ENCODE results near the gene NPB.

Gene NPB

GRCh38 chr17:81917565-81918332 lies 15.7 kb downstream of the NPB start, which contains the start of gene SIRT7:
Gene SIRT7, minus strand, starts transcription at chr17:81918176. Its CDS starts 45 bp downstream, at chr17:81918131.
- ChIA-PET POLR2A (interaction anchor here (0.6 to 2.1 kb wide), 6 partner anchors 9 to 105 kb away, joined by 3 to 22 read pairs (median 5); partner anchors contain the start of genes ALYREF, ANAPC11, CENPX and LRRC45), CTCF (interaction anchor here (0.7 to 1.3 kb wide), 12 partner anchors 9 to 184 kb away, joined by 3 to 6 read pairs (median 4); no protein-coding TSS in a partner anchor)
- H3K9me3 ChIP-seq (ENCODE audit: control insufficient read depth, insufficient read depth, low read depth, low read length) = no peaks in the 10 kb centered on the region
- H3K27ac ChIP-seq (ENCODE audit: extremely low read depth, low read depth, low read length) = peak within 1 kb of the TSS; percentile 65; the same call in 1 of the 2 replicates
- peaks cover 6 to 74% of the 10 kb centered on the region in 2 experiments; a peak in 1 of 3 replicates for H3K36me3 ChIP-seq (ENCODE audit: control insufficient read depth in 2 of 2, insufficient read depth in 1 of 2, low read length in 2 of 2)
- H3K4me3 ChIP-seq (ENCODE audit: low read depth, low read length) = peak within 1 kb of the TSS; percentile 71
- 0 out of 2 replicates have a peak, but pooled peaks cover 2% of the 10 kb centered on the region for H3K4me1 ChIP-seq (ENCODE audit: control insufficient read depth, insufficient read depth, low read length)
- TF ChIP-seq ZNF626 (tag by site-specific recombination; IDR thresholded peaks at IDR 0.05) (no peak), ZBTB44 (tag by site-specific recombination; IDR thresholded peaks at IDR 0.05) (no peak), ZNF24 (tag by site-specific recombination; IDR thresholded peaks at IDR 0.05) (no peak), KLF9 (tag by site-specific recombination; IDR thresholded peaks at IDR 0.05; ENCODE audit: low read depth) (no peak), KLF1 (tag by site-specific recombination; IDR thresholded peaks at IDR 0.05) (peak; percentile 58; the same call in 1 of the 2 replicates), YY1 (tag by site-specific recombination; IDR thresholded peaks at IDR 0.05) (peak; percentile 54; the same call in 1 of the 2 replicates), ZBTB6 (tag by site-specific recombination; IDR thresholded peaks at IDR 0.05) (peak; percentile 31; the same call in 1 of the 2 replicates), BCL11A (tag by site-specific recombination; IDR thresholded peaks at IDR 0.05; ENCODE audit: low read depth) (no peak), ZNF514 (tag by site-specific recombination; IDR thresholded peaks at IDR 0.05) (no peak), TRIM28 (IDR thresholded peaks at IDR 0.05; ENCODE audit: borderline replicate concordance, low read length) (no peak), ZNF558 (tag by site-specific recombination; IDR thresholded peaks at IDR 0.05) (no peak), ZNF670 (tag by site-specific recombination; IDR thresholded peaks at IDR 0.05; ENCODE audit: low read depth) (no peak), OSR2 (tag by site-specific recombination; IDR thresholded peaks at IDR 0.05) (no peak), ZFHX2 (tag by site-specific recombination; conservative IDR thresholded peaks at IDR 0.05) (0 out of 2 replicates have a peak, but pooled peaks have one; percentile 9), KLF8 (tag by site-specific recombination; IDR thresholded peaks at IDR 0.05) (peak; percentile 46; the same call in 1 of the 2 replicates), ZBTB20 (tag by site-specific recombination; IDR thresholded peaks at IDR 0.05) (peak; percentile 81), ZNF138 (tag by site-specific recombination; IDR thresholded peaks at IDR 0.05; ENCODE audit: borderline replicate concordance) (no peak), KLF10 (tag by site-specific recombination; IDR thresholded peaks at IDR 0.05) (0 out of 2 replicates have a peak, but pooled peaks have one; percentile 30), SP3 (tag by site-specific recombination; IDR thresholded peaks at IDR 0.05) (peak; percentile 71), IKZF3 (tag by site-specific recombination; IDR thresholded peaks at IDR 0.05) (no peak), GLIS2 (tag by site-specific recombination; IDR thresholded peaks at IDR 0.05) (0 out of 2 replicates have a peak, but pooled peaks have one; percentile 10), ZNF707 (tag by site-specific recombination; IDR thresholded peaks at IDR 0.05) (no peak), ZNF677 (tag by site-specific recombination; IDR thresholded peaks at IDR 0.05) (0 out of 2 replicates have a peak, but pooled peaks have one; percentile 6), SP2 (tag by site-specific recombination; IDR thresholded peaks at IDR 0.05) (peak; percentile 49), ZNF561 (tag by site-specific recombination; IDR thresholded peaks at IDR 0.05; ENCODE audit: borderline replicate concordance) (0 out of 2 replicates have a peak, but pooled peaks have one; percentile 36), ZBTB7A (tag by site-specific recombination; IDR thresholded peaks at IDR 0.05; ENCODE audit: low read depth) (no peak), YY2 (tag by site-specific recombination; IDR thresholded peaks at IDR 0.05) (0 out of 2 replicates have a peak, but pooled peaks have one; percentile 26), ZSCAN30 (tag by site-specific recombination; IDR thresholded peaks at IDR 0.05) (0 out of 2 replicates have a peak, but pooled peaks have one; percentile 47), ZNF202 (tag by site-specific recombination; IDR thresholded peaks at IDR 0.05; ENCODE audit: borderline replicate concordance) (no peak)
- TF ChIP-seq, protein P1, sequence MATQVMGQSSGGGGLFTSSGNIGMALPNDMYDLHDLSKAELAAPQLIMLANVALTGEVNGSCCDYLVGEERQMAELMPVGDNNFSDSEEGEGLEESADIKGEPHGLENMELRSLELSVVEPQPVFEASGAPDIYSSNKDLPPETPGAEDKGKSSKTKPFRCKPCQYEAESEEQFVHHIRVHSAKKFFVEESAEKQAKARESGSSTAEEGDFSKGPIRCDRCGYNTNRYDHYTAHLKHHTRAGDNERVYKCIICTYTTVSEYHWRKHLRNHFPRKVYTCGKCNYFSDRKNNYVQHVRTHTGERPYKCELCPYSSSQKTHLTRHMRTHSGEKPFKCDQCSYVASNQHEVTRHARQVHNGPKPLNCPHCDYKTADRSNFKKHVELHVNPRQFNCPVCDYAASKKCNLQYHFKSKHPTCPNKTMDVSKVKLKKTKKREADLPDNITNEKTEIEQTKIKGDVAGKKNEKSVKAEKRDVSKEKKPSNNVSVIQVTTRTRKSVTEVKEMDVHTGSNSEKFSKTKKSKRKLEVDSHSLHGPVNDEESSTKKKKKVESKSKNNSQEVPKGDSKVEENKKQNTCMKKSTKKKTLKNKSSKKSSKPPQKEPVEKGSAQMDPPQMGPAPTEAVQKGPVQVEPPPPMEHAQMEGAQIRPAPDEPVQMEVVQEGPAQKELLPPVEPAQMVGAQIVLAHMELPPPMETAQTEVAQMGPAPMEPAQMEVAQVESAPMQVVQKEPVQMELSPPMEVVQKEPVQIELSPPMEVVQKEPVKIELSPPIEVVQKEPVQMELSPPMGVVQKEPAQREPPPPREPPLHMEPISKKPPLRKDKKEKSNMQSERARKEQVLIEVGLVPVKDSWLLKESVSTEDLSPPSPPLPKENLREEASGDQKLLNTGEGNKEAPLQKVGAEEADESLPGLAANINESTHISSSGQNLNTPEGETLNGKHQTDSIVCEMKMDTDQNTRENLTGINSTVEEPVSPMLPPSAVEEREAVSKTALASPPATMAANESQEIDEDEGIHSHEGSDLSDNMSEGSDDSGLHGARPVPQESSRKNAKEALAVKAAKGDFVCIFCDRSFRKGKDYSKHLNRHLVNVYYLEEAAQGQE (tag by site-specific recombination; IDR thresholded peaks at IDR 0.05) = peak; percentile 78
- TF ChIP-seq, protein P2, sequence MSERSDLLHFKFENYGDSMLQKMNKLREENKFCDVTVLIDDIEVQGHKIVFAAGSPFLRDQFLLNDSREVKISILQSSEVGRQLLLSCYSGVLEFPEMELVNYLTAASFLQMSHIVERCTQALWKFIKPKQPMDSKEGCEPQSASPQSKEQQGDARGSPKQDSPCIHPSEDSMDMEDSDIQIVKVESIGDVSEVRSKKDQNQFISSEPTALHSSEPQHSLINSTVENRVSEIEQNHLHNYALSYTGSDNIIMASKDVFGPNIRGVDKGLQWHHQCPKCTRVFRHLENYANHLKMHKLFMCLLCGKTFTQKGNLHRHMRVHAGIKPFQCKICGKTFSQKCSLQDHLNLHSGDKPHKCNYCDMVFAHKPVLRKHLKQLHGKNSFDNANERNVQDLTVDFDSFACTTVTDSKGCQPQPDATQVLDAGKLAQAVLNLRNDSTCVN (tag by site-specific recombination; optimal IDR thresholded peaks at IDR 0.05) = peak; percentile 60
